ENCODE measurements around the gene RPLP1. TPM values are rescaled to one million over a fixed set of nuclear protein-coding genes. Genes with fewer than 3 reads are reported as not detected.

Gene RPLP1
- total RNA-seq, 1 donor from 2014 or later = 101 TPM

DNA sequence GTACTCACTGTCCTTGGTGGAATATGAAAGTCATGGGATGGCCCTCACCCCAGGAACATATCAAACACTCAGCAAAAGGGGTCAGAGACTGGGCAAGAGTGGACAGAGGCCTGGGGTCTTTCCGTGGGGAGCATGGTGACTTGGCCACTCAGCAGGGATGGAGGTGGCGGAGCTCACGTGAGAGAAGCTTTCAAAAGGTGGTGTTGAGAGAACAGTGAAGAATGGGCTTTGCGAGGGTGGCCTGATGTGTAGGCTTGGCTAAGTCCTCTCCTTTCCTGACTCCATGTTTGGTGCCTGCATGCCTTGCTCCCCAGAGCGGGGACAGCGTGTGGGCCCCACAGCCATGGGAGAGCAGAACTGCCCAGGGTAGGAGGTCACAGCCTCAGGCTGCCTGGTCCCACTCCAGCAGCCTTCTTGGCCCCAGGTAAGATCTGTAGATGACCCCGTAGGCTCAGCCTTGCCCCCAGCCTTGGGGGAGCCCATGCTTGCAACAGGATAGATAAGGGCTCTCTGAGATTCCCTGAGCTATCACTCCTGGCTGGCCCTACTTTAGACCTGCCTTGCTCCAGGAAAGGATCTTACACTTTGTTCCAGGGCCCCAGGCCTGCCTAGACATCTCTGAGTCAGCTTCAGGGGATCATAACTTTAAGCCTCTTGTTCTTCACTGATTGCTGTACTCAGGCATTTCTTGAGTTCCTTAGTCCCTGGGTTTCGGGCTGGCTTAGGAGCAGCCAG is 17.0 kb downstream of the RPLP1 start:
- peak; percentile 27 for DNase-seq

DNA sequence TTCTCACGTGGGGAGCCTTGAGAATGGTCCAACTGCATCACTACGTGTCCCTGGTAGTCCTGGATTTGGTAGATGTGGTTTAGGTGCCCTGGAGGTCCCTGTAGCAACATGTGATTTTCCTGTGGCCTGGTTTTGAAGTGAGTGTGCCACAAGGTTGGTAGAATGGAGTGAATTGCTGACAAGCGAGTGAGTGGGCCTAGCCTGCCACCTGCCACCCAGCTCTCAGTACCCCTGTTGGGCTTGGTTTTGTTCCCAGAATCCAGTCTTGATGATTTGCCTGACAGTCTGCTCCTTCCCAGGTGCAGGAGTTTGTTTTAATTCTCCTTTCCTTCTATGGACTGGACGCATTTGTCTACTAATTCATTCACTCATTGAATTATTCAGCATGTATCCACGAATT is 19.4 kb downstream of the RPLP1 start:
- DNase-seq = no peak

- DNase-seq = no peak
These were observed 19.9 kb downstream of the RPLP1 start for GRCh38 chr15:69472562-69472961.

- no peak for DNase-seq
These were observed 21.7 kb downstream of the RPLP1 start for GRCh38 chr15:69474291-69474690.

DNA sequence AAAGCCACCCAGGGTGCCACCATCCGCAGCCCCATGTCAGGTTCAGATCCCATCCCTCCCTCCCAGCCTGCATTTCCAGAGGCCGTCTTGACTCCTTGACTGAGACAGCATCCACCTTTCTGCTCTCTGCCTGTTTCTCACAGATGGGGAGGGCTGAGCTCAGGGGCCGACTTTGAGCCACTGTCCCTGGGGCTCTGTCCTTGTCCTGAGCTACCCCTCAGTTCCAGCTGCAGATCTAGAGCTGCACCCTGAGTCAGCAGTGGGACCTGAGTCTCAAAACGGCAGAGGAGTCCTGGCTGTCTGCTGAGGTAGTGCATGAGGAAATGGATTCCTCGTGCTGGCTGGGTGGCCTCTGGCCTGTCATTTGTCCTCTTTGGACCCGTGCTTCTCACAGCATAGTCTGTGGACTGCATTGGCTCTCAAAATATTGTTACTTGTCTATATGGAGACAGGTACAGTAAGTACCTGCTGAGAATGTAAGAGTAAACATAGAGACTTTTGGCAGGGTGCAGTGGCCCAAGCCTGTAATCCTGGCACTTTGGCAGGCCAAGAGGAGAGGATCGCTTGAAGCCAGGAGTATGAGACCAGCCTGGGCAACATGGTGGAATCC is 22.3 kb downstream of the RPLP1 start:
- no peak for DNase-seq

- peak; percentile 91 for DNase-seq
These were observed 23.2 kb downstream of the RPLP1 start for GRCh38 chr15:69475769-69476358.

- no peak for DNase-seq
These were observed 24.3 kb downstream of the RPLP1 start for GRCh38 chr15:69476704-69477473.

DNA sequence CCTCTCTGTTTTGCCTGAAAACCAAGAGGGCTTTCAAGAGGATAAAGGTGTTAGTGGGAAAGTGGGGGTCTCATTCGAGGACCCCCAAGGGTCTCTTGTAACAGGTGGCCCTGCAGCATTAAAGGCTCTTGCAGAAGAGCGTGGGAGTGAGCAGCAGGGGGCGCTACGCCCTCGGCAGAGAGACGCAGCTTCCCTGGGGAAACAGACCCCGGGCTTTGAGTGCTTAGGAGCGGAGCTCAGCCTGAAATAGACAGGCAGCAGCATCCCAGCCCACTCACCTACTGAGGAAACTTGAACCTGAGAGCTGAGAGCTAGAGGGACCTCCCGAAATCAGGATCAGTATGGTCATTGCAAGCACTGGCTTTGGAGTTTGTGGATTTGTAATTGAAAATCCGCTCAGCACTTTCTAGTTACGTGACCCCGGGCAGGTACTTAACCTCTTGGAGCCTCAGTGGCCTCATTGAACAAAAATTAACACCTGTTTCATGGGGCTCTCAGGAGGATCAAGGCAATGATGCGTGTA is 25.7 kb downstream of the RPLP1 start:
- DNase-seq = peak; percentile 85

DNA sequence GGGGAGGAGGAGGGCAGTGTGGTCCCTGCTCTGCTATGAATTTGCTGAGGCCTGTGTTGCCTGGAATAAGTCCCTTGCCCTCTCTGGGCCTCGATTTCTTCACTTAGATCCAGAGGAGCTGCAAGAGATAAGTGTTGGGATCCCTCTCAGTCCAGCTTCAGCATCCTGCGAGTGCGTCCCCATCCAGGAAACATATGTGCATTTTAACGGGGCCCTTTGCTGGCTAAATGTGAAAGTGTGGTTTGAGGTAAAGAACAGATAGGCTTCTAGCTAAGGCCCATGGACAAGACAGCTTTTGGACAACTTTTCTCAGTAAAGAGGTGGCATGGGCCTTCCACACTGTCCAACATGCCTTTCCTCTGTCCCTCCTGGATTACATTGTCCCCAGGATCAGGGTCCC is 26.5 kb downstream of the RPLP1 start:
- no peak for DNase-seq

DNA sequence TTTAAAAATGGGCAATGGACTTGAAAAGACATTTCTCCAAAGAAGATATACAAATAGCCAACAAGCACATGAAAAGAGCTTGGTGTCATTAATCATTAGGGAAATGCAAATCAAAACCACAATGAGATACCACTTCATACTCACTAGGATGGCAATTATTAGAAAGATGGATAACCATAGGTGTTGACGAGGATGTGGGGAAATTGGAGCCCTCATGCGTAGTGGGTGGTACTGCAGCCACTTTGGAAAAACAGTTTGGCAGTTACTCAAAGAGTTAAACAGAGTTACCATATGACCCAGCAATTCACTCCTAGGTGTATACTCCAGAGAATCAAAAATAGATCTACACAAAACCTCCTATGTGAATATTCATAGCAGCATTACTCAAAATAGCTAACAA is 27.4 kb downstream of the RPLP1 start:
- DNase-seq = no peak

- DNase-seq = no peak
These were observed 28.3 kb downstream of the RPLP1 start for GRCh38 chr15:69480932-69481331.

- DNase-seq = no peak
These were observed 30.2 kb downstream of the RPLP1 start for GRCh38 chr15:69482686-69483256.

DNA sequence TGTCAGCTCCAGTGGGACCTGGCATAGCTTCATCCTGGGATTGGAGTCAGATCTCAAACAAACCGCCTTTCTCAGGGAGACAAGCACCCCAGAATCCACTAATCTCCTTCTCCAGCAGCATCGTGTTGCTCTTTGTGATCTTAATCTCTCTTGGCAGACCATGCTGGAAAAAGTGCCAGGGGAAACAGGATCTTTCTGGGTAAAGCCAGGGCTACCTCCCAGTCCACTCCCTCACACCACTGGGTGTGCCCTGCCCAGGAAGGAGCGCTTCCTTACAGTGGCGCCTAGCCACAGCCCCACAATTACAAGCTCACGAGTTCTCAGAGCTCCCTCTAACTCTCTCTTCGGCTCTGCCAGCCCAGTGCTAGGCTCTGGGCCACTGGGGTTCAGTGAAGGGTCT is 32.2 kb downstream of the RPLP1 start:
- peak; percentile 80 for DNase-seq

DNA sequence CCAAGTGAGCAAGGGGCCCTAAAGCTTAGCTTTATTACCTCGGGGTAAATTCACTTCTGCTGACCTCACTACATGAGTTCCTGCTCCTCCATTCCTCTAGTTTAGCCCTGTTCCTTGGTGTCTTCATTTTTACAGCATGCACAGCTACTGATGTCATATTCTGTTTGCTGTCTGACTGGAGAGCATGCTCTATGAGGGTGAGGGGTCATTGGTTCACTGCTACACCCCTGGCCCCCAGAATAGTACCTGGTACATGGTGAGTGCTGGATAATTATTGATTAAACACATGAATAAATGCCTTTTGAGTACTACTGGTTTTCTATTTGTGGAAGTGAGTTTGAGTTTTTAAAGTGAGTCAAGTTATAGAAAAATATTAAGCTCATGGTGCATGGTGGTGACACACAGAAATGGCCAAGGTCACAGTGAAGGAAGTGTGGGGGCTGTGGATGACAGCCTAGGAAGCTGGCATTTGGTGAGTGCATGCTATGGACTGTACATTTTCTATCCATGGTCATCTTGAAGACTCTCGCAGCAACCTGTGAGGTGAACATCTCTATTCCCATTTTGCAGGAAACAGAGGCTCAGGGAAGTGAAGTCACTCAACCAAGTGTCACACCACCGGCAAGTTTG is 34.0 kb downstream of the RPLP1 start:
- no peak for DNase-seq

- DNase-seq = peak; percentile 51
These were observed 36.5 kb downstream of the RPLP1 start for GRCh38 chr15:69489073-69489571.

- no peak for DNase-seq
These were observed 37.9 kb downstream of the RPLP1 start for GRCh38 chr15:69490356-69491037.

GRCh38 chr15:69491038-69491505 is 38.5 kb downstream of the RPLP1 start:
- peak; percentile 80 for DNase-seq

GRCh38 chr15:69493406-69493805 is 40.8 kb downstream of the RPLP1 start:
- no peak for DNase-seq

- DNase-seq = no peak
These were observed 43.4 kb downstream of the RPLP1 start for GRCh38 chr15:69496001-69496400.

DNA sequence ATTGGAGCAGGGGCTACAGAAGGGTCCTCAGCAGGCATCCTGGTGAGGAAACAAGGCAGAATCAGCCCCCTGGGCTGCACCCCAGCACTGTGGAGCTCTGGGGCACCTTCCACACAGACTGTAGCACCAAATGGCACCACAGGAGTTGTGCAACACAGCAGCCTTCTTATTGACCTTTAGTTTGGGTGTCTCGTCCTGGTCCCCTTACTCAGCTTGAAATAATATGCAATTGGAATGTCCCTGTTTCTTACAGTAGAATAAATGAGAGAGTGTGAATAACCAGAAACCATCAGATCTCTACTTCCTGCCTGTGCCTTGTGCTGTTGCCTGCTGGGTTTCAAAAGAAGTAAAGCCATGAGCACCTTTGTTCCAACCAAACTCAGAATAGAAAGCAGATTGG is 44.5 kb downstream of the RPLP1 start:
- no peak for DNase-seq

DNA sequence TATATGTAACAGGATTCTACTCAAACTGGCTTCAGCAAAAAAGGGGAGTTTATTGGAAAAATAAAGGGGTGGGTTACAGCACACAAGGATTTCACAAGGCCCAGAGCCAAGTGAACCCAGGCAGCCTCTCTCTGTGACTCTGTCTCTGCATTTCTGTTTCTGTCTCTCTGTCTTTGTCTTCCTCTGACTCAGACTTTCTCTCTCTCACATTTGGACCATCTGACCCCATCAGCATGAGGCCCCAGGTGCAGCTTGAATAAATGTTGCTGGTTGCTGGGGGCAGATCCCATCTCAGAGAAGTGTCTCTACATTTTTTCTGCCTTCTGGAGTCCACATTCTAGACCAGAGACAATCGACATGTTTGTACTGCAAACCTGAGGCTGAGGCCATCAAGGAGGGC is 45.0 kb downstream of the RPLP1 start:
- DNase-seq = no peak
